ENCODE measurements around the gene PIP5K1B.

PIP5K1B gene

DNA sequence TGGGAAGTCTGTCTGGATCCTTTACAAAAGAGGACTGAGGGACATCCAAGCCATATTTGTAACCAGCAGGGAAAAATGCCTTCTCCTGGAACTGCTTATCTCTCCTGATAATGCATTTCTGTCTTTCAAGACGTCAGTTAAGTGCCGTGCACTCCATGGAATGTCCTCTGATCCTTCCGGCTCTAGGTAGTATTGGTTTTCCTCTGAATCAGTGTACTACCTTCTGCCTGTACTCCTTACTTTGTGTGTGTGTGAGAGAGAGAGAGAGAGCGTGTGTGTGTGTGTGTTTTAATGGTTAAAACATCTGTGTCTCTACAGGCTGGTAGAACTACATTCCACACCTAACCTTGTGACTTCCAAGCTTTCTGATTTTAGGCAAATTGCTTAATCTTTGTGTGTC lies 89.9 kb downstream of the PIP5K1B start:
- no peak overlapping the region for H3K4me3 ChIP-seq (ENCODE audit: control insufficient read depth, low read depth, low read length)
- TF ChIP-seq, protein P1, sequence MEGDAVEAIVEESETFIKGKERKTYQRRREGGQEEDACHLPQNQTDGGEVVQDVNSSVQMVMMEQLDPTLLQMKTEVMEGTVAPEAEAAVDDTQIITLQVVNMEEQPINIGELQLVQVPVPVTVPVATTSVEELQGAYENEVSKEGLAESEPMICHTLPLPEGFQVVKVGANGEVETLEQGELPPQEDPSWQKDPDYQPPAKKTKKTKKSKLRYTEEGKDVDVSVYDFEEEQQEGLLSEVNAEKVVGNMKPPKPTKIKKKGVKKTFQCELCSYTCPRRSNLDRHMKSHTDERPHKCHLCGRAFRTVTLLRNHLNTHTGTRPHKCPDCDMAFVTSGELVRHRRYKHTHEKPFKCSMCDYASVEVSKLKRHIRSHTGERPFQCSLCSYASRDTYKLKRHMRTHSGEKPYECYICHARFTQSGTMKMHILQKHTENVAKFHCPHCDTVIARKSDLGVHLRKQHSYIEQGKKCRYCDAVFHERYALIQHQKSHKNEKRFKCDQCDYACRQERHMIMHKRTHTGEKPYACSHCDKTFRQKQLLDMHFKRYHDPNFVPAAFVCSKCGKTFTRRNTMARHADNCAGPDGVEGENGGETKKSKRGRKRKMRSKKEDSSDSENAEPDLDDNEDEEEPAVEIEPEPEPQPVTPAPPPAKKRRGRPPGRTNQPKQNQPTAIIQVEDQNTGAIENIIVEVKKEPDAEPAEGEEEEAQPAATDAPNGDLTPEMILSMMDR (IDR thresholded peaks at IDR 0.05; ENCODE audit: control insufficient read depth, insufficient read depth, low read depth, low read length, missing control alignments): no peak
- DNase-seq (ENCODE audit: low read depth): no peak

DNA sequence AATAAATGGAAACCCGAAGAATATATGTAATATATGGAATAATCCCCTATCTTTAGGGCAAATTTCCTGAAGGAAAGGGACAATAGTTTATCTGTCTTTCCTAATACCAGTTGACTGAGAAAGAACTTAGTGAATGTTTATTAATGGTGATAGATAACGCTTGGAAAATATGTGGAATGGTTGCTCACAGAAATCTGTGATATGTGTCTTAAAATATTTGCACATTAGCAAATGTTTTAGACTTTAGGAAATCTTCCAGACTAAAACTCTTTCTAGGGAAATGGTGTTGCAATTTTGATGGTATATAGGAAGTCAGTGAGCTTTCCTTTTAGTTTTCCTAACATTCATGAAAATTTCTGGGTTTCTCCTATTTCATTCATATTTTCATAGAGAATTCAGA lies 90.4 kb downstream of the PIP5K1B start:
- H3K4me3 ChIP-seq (ENCODE audit: control insufficient read depth, low read depth, low read length): no peak overlapping the region
- no peak for DNase-seq (ENCODE audit: low read depth)
- TF ChIP-seq, protein P1 (IDR thresholded peaks at IDR 0.05; ENCODE audit: control insufficient read depth, insufficient read depth, low read depth, low read length, missing control alignments): no peak

DNA sequence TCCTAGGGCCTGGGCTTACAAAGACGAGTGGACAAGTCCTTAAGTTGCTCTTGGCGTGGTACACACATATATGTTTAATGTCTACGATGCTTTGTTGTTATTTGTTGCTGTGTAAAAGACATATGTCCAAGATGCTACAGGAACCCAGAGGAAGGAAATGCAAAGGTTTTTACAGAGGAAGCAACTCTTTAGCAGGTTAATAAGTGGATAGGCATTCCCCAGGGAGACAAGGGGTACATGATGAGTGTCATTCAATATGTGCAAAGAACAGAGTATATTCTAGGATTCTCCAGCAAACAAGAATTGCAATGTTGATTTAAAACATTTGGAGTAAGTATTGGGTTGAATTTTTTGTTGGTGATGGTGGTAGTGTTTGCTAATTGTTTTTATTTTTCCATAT lies 92.1 kb downstream of the PIP5K1B start:
- no peak for DNase-seq (ENCODE audit: low read depth)
- no peak overlapping the region for H3K4me3 ChIP-seq (ENCODE audit: control insufficient read depth, low read depth, low read length)
- TF ChIP-seq, protein P1 (IDR thresholded peaks at IDR 0.05; ENCODE audit: control insufficient read depth, insufficient read depth, low read depth, low read length, missing control alignments): no peak

DNA sequence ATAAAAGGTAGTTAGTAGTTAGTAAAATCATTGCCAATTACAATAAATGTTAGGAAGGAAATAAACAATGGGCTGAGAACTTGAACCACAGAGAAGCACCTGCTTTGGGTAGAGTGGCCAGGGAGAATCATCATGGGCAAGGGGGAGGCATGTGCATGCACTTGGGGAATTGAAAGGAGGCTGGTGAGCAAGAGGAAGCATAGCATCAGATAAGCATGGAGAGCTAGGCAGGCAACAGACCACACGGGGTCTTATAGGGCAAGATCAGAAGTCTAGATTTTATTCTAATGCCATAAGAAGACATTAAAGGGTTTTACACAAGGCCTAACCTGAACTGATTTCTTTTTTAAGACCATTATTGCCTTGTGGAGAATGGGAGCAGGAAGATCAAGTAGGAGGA lies 93.4 kb downstream of the PIP5K1B start:
- DNase-seq (ENCODE audit: low read depth): no peak
- TF ChIP-seq, protein P1 (IDR thresholded peaks at IDR 0.05; ENCODE audit: control insufficient read depth, insufficient read depth, low read depth, low read length, missing control alignments): no peak
- H3K4me3 ChIP-seq (ENCODE audit: control insufficient read depth, low read depth, low read length): no peak overlapping the region

DNA sequence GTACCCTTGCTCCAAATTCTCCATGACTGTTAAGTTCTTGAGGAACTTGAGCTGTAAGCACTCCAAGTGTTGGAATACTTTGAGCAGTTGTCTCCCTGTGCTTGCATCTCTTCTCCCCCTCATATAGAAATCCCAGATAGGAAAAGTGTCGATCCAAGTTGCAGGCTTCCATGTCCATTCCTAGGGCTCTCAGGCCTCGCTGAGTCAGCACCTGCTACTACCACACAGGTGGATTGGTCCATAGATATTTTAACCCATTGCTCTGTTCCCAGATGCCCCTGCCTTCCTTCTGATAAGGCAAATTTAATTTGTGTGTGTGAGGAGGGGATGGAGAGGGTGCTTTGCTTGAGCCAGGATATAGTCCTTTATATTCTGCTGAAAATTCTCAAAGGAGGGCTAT lies 95.8 kb downstream of the PIP5K1B start:
- DNase-seq (ENCODE audit: low read depth): no peak
- H3K4me3 ChIP-seq (ENCODE audit: control insufficient read depth, low read depth, low read length): no peak overlapping the region
- TF ChIP-seq, protein P1 (IDR thresholded peaks at IDR 0.05; ENCODE audit: control insufficient read depth, insufficient read depth, low read depth, low read length, missing control alignments): no peak

DNA sequence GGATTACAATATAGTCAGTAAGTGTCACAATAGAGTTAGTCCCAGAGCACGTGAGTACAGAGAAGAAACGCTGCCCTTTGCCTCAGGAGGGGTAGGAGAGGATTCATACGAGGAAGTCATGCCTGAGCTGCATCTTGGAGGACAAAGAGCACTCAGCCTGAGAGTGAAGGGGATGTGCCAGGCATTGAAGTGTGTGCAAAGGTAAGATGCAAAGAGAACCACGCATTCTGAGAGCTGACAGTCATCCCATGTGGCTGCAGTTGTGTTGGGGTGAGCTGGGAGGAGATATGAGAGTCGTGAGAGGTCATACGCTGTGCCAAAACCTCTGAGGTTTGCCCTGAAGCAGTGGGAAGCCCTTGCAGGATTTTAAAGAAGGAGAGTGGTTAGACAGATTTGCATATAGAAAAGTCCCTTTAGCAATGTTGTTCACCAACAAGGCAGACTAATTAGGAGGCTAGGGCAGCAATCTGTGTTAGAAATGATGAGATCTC lies 97.5 kb downstream of the PIP5K1B start:
- H3K4me3 ChIP-seq (ENCODE audit: control insufficient read depth, low read depth, low read length): no peak overlapping the region
- TF ChIP-seq, protein P1 (IDR thresholded peaks at IDR 0.05; ENCODE audit: control insufficient read depth, insufficient read depth, low read depth, low read length, missing control alignments): no peak
- no peak for DNase-seq (ENCODE audit: low read depth)

All from AG09309 (cell line).